A549 (cell line): ENCODE results near the gene MARK3. TPM values are rescaled to one million over a fixed set of nuclear protein-coding genes. Genes with fewer than 3 reads are reported as not detected.

Experiments
- ATAC-seq, 2 experiments: fragments of 200-7000 bp in 1 of 2; fragments of >200 bp in 1 of 2; cut with Nextera tagmentation in 1 of 2; cut with Tn5 transposase in 1 of 2; 3 replicates each; pipeline versions ENCODE4 v1.8.0 to v1.9.1; 2018 to 2020; ENCODE audit warnings: mild to moderate bottlenecking in 1 of 2, moderate library complexity in 1 of 2
- CTCF ChIA-PET: fragments of 300-600 bp; sonication (Branson Sonifier 250); formaldehyde crosslinking; extraction: SDS; loops from one replicate; lab custom pipeline; 2021; ENCODE audit warnings: antibody characterized with exemption, inconsistent platforms; lab: Yijun Ruan, JAX
- POLR2A ChIA-PET: fragments of 350-600 bp; formaldehyde crosslinking; extraction: SDS; loops from one replicate; lab custom pipeline; 2021; ENCODE audit warnings: antibody characterized with exemption, inconsistent platforms; lab: Yijun Ruan, JAX
- DNase-seq, 2 experiments: peaks; one replicate each; pipeline versions ENCODE4 v3.0.0 to v3.0.0-alpha.2; 2011 to 2016; ENCODE audit warnings: low read depth in 1 of 2, low spot score in 1 of 2
- FAIRE-seq: peaks from 2 replicates; lab custom pipeline; 2011; peaks lifted over from hg19 to GRCh38; lab: Jason Lieb, UNC
- H3K27ac ChIP-seq, 2 experiments: fragments of >200 bp; sonication (Bioruptor Twin); formaldehyde crosslinking; 3 replicates each; pipeline ENCODE4 v1.5.1; 2016 to 2017
- H3K4me1 ChIP-seq: fragments of >200 bp; sonication (Bioruptor Twin); formaldehyde crosslinking; 3 replicates; pipeline ENCODE4 v1.6.1; 2016
- H3K4me2 ChIP-seq: fragments of >200 bp; sonication (Bioruptor Twin); formaldehyde crosslinking; 3 replicates; pipeline ENCODE4 v1.6.1; 2016
- H3K4me3 ChIP-seq: fragments of >200 bp; sonication (Bioruptor Twin); formaldehyde crosslinking; 3 replicates; pipeline ENCODE4 v1.5.1; 2016
- H3K9me3 ChIP-seq: fragments of >200 bp; sonication (Bioruptor Twin); formaldehyde crosslinking; 3 replicates; pipeline ENCODE4 v1.6.1; 2016
- BHLHE40 ChIP-seq: IDR thresholded peaks from 2 replicates; pipeline ENCODE4 v1.6.1; 2012; ENCODE audit warnings: low read depth, low read length, inconsistent platforms
- CBX2 ChIP-seq: fragments of 200-600 bp; sonication (generic); IDR thresholded peaks from 2 replicates; pipeline ENCODE4 v1.6.1; 2016; ENCODE audit warnings: low read depth, mild to moderate bottlenecking, borderline replicate concordance
- CEBPB ChIP-seq, 2 experiments: fragments of >200 bp in 1 of 2; sonication (Bioruptor Twin) in 1 of 2; formaldehyde crosslinking in 1 of 2; IDR thresholded peaks; 2 replicates each; pipeline ENCODE4 v1.6.1; 2012 to 2016
- CHD2 ChIP-seq: fragments of 150-350 bp; IDR thresholded peaks from 2 replicates; pipeline ENCODE4 v1.6.1; 2014; ENCODE audit warnings: low read length; ENCODE audit not compliant: partially characterized antibody
- CHD4 ChIP-seq: fragments of 200-600 bp; sonication (generic); IDR thresholded peaks from 2 replicates; pipeline ENCODE4 v1.6.1; 2016; ENCODE audit warnings: antibody characterized with exemption, mild to moderate bottlenecking, borderline replicate concordance
- EHF ChIP-seq: fragments of 250-450 bp; sonication (Bioruptor Pico); IDR thresholded peaks from 2 replicates; pipeline ENCODE4 v1.5.0; 2020; ENCODE audit warnings: mild to moderate bottlenecking
- FOSB ChIP-seq: fragments of 250-450 bp; sonication (Bioruptor Pico); IDR thresholded peaks from 2 replicates; pipeline ENCODE4 v1.5.0; 2020; ENCODE audit warnings: mild to moderate bottlenecking, moderate library complexity
- FOSL2 ChIP-seq, 2 experiments: fragments of 450-650 bp in 1 of 2; fragments of >200 bp in 1 of 2; sonication (Bioruptor Twin) in 1 of 2; formaldehyde crosslinking; IDR thresholded peaks; 2 replicates each; pipeline versions ENCODE4 v1.5.0 to v1.6.1; 2016 to 2020; ENCODE audit warnings: mild to moderate bottlenecking in 1 of 2, moderate library complexity in 1 of 2
- FOXS1 ChIP-seq: fragments of 250-450 bp; sonication (Bioruptor Pico); IDR thresholded peaks from 2 replicates; pipeline ENCODE4 v1.5.0; 2020; ENCODE audit warnings: mild to moderate bottlenecking, moderate library complexity
- HOXA7 ChIP-seq: fragments of 250-450 bp; sonication (Bioruptor Pico); IDR thresholded peaks from 2 replicates; pipeline ENCODE4 v1.5.0; 2020; ENCODE audit warnings: mild to moderate bottlenecking, moderate library complexity
- HOXB13 ChIP-seq: fragments of 250-450 bp; sonication (Bioruptor Pico); IDR thresholded peaks from 2 replicates; pipeline ENCODE4 v1.5.0; 2020; ENCODE audit warnings: low read depth, mild to moderate bottlenecking, moderate library complexity
- KDM5A ChIP-seq: fragments of 200-600 bp; sonication (generic); IDR thresholded peaks from 2 replicates; pipeline ENCODE4 v1.6.1; 2016; ENCODE audit warnings: antibody characterized with exemption, mild to moderate bottlenecking
- MAZ ChIP-seq: fragments of 150-350 bp; IDR thresholded peaks from 2 replicates; pipeline ENCODE4 v1.6.1; 2014; ENCODE audit warnings: antibody characterized with exemption, low read depth, low read length, borderline replicate concordance
- MYC ChIP-seq: IDR thresholded peaks from 2 replicates; pipeline ENCODE4 v1.6.1; 2012; ENCODE audit warnings: mild to moderate bottlenecking, inconsistent platforms, low read length, improper control_type of control experiment, borderline replicate concordance
- NFE2L2 ChIP-seq: fragments of 150-350 bp; conservative IDR thresholded peaks from 2 replicates; pipeline ENCODE4 v1.6.1; 2014; ENCODE audit warnings: low read length
- PHF8 ChIP-seq: fragments of 200-600 bp; sonication (generic); IDR thresholded peaks from 2 replicates; pipeline ENCODE4 v1.6.1; 2016; ENCODE audit warnings: low read depth, mild to moderate bottlenecking, antibody characterized with exemption, moderate library complexity, borderline replicate concordance
- POLR2AphosphoS2 ChIP-seq: conservative IDR thresholded peaks from 2 replicates; pipeline ENCODE4 v1.6.1; 2012; ENCODE audit warnings: low read length, improper control_type of control experiment, inconsistent platforms
- RCOR1 ChIP-seq: fragments of 150-350 bp; IDR thresholded peaks from 2 replicates; pipeline ENCODE4 v1.6.1; 2014; ENCODE audit warnings: antibody characterized with exemption, low read length, low read depth
- RNF2 ChIP-seq: fragments of 200-600 bp; sonication (generic); IDR thresholded peaks from 2 replicates; pipeline ENCODE4 v1.6.1; 2016; ENCODE audit warnings: low read depth, mild to moderate bottlenecking, antibody characterized with exemption, moderate library complexity, borderline replicate concordance
- SREBF2 ChIP-seq: fragments of 450-650 bp; IDR thresholded peaks from 2 replicates; pipeline ENCODE4 v1.6.1; 2014; ENCODE audit warnings: mild to moderate bottlenecking, moderate library complexity
- TP53 ChIP-seq: fragments of 250-450 bp; sonication (Bioruptor Pico); IDR thresholded peaks from 2 replicates; pipeline ENCODE4 v1.5.0; 2021; ENCODE audit warnings: mild to moderate bottlenecking, moderate library complexity
- ZC3H11A ChIP-seq: fragments of 450-650 bp; IDR thresholded peaks from 2 replicates; pipeline ENCODE4 v1.6.1; 2014; ENCODE audit warnings: antibody characterized with exemption, mild to moderate bottlenecking
- ZFP36 ChIP-seq: fragments of 450-650 bp; IDR thresholded peaks from 2 replicates; pipeline ENCODE4 v1.6.1; 2014; ENCODE audit warnings: borderline replicate concordance; ENCODE audit not compliant: partially characterized antibody
- ZNF302 ChIP-seq: fragments of 250-450 bp; sonication (Bioruptor Pico); IDR thresholded peaks from 2 replicates; pipeline ENCODE4 v1.9.0; 2021; ENCODE audit warnings: inconsistent platforms, mild to moderate bottlenecking, moderate library complexity
- WGBS: methylation state at CpG from one replicate; pipeline ENCODE4 v1.1.6; 2017; ENCODE audit errors: missing lambda C conversion rate; 5-methylcytosine and 5-hydroxymethylcytosine counted together
- polyA plus RNA-seq, 4 experiments: library from polyadenylated mRNA; depleted of rRNA in 3 of 4; stranded (reverse); fragments of >200 nt; fragmentation: RNase III in 1 of 4; extraction: RNeasy Plus Mini Kit Qiagen cat#74134 plus additional on column Dnase treatment in 1 of 4; gene quantifications; 2 replicates in 3 of 4; 3 replicates in 1 of 4; pipeline ENCODE4 v1.2.3, GENCODE V29; 2011 to 2017
- TF ChIP-seq, protein P1 (sequence below): fragments of >200 bp; sonication (Bioruptor Twin); formaldehyde crosslinking; IDR thresholded peaks from 3 replicates; pipeline ENCODE4 v1.5.1; 2016
- TF ChIP-seq, protein P2 (sequence below): IDR thresholded peaks from 2 replicates; pipeline ENCODE4 v1.6.1; 2012
- TF ChIP-seq, protein P3 (sequence below): IDR thresholded peaks from 2 replicates; pipeline ENCODE4 v1.6.1; 2012; ENCODE audit warnings: low read depth, borderline replicate concordance
- TF ChIP-seq, protein P4 (sequence below): fragments of >200 bp; sonication (Bioruptor Twin); formaldehyde crosslinking; IDR thresholded peaks from 2 replicates; pipeline ENCODE4 v1.6.1; 2016
- TF ChIP-seq, protein P5 (sequence below): fragments of 450-650 bp; IDR thresholded peaks from 2 replicates; pipeline ENCODE4 v1.6.1; 2014; ENCODE audit warnings: antibody characterized with exemption

The MARK3 gene
- polyA plus RNA-seq, 2 of the 4 experiments (the other 2 are of a cell fraction): 59.7 to 97.6 TPM

DNA sequence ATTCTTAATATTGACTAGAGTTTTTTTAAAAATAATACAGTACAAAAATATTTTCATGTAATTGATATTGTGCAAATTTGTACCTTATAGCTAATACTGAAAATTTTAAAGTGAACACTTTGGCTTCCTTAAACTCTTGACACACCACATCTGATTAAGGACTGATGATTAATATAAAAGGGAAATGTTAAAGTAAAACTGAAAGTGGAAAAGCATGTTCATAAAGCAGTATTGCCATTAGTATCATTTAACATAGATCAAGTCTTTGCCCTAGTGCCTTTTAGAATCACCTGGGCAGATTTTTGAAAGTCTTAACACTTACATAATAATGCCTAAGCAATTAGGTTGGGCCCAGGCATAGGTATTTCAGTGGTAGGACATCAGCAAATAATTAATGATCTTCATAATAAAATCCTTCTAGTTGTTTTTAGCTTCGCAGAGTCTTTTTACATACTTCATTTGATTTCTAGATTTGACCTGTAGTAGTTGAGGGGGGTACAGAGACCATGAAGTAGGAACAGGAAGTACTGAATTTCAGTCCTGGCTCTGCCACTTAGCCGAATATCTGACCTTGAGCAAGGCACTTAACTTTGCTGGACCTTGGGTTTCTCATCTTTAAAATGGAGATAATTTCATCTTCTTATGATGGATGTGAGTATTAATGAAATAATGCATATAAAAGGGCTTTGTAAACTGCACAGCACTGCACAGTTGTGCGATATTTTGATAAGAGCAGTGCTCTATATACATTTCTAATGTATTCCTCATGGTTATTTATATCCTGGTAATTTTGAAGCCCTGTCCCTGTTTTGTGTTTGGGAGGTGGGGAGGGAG is 43.7 kb downstream of the MARK3 start:
- Histone ChIP-seq H3K27ac (no peak overlapping the region), H3K9me3 (no peaks in the 10 kb centered on the region), H3K4me1 (peaks cover 12% of the 10 kb centered on the region), H3K4me3 (no peak overlapping the region), H3K4me2 (no peak overlapping the region)
- WGBS: 89% methylated on average over 3 of the region's 3 CpGs
- POLR2A ChIA-PET: no interaction called here
- CTCF ChIA-PET: interaction anchor here (0.7 to 1.2 kb wide), 2 partner anchors 71 to 324 kb away, joined by 3 read pairs; no protein-coding TSS in a partner anchor
- no peak for FAIRE-seq
- DNase-seq: no peak
- ATAC-seq: no peak
- TF ChIP-seq KDM5A (no peak), PHF8 (no peak), NFE2L2 (no peak), RCOR1 (no peak), POLR2AphosphoS2 (no peak), ZC3H11A (no peak), MYC (no peak), FOSL2 (IDR thresholded peaks at IDR 0.05) (no peak), FOSL2 (CRISPR knock-in tag; IDR thresholded peaks at IDR 0.05) (no peak), TP53 (no peak), FOSB (no peak), ZNF302 (CRISPR knock-in tag) (no peak), ZFP36 (no peak), CEBPB (IDR thresholded peaks at IDR 0.05) (no peak), HOXA7 (CRISPR knock-in tag) (no peak), RNF2 (no peak), HOXB13 (CRISPR knock-in tag) (no peak), CBX2 (no peak), FOXS1 (no peak)
- TF ChIP-seq, protein P1, sequence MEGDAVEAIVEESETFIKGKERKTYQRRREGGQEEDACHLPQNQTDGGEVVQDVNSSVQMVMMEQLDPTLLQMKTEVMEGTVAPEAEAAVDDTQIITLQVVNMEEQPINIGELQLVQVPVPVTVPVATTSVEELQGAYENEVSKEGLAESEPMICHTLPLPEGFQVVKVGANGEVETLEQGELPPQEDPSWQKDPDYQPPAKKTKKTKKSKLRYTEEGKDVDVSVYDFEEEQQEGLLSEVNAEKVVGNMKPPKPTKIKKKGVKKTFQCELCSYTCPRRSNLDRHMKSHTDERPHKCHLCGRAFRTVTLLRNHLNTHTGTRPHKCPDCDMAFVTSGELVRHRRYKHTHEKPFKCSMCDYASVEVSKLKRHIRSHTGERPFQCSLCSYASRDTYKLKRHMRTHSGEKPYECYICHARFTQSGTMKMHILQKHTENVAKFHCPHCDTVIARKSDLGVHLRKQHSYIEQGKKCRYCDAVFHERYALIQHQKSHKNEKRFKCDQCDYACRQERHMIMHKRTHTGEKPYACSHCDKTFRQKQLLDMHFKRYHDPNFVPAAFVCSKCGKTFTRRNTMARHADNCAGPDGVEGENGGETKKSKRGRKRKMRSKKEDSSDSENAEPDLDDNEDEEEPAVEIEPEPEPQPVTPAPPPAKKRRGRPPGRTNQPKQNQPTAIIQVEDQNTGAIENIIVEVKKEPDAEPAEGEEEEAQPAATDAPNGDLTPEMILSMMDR: no peak
- TF ChIP-seq, protein P2, sequence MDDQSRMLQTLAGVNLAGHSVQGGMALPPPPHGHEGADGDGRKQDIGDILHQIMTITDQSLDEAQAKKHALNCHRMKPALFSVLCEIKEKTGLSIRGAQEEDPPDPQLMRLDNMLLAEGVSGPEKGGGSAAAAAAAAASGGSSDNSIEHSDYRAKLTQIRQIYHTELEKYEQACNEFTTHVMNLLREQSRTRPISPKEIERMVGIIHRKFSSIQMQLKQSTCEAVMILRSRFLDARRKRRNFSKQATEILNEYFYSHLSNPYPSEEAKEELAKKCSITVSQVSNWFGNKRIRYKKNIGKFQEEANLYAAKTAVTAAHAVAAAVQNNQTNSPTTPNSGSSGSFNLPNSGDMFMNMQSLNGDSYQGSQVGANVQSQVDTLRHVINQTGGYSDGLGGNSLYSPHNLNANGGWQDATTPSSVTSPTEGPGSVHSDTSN: no peak

DNA sequence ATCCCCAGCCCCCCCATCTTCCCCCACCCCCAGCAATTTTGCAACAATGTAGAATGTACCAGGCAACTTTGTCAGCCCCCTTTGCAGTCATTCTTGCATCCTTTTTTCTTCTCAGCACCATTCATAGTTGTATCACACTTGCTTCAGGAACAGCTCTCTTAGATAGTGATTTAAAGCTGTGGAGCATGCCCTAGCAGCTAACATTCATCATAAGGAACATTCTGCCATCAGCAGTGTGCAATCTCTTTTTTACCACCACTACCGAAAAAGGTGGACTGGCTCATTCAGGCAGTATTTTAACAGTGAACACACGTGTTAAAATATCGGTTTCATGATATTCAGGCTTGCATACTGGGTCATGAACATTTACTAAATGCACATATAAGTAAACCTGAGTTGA is 45.1 kb downstream of the MARK3 start:
- Histone ChIP-seq H3K4me3 (no peak overlapping the region), H3K27ac (no peak overlapping the region), H3K9me3 (no peaks in the 10 kb centered on the region), H3K4me2 (no peak overlapping the region), H3K4me1 (peaks cover 12% of the 10 kb centered on the region)
- no peak for DNase-seq
- ATAC-seq: no peak
- FAIRE-seq: no peak
- 89% methylated on average over 3 of the region's 3 CpGs for WGBS
- POLR2A ChIA-PET: no interaction called here
- CTCF ChIA-PET: no interaction called here
- TF ChIP-seq CHD4 (no peak), RCOR1 (no peak), MAZ (no peak), SREBF2 (no peak), EHF (CRISPR knock-in tag) (no peak), BHLHE40 (no peak), TP53 (no peak), CHD2 (no peak)
- TF ChIP-seq, protein P1: no peak
- TF ChIP-seq, protein P3, sequence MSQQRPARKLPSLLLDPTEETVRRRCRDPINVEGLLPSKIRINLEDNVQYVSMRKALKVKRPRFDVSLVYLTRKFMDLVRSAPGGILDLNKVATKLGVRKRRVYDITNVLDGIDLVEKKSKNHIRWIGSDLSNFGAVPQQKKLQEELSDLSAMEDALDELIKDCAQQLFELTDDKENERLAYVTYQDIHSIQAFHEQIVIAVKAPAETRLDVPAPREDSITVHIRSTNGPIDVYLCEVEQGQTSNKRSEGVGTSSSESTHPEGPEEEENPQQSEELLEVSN: no peak
- TF ChIP-seq, protein P4, sequence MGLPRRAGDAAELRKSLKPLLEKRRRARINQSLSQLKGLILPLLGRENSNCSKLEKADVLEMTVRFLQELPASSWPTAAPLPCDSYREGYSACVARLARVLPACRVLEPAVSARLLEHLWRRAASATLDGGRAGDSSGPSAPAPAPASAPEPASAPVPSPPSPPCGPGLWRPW: no peak
- TF ChIP-seq, protein P5, sequence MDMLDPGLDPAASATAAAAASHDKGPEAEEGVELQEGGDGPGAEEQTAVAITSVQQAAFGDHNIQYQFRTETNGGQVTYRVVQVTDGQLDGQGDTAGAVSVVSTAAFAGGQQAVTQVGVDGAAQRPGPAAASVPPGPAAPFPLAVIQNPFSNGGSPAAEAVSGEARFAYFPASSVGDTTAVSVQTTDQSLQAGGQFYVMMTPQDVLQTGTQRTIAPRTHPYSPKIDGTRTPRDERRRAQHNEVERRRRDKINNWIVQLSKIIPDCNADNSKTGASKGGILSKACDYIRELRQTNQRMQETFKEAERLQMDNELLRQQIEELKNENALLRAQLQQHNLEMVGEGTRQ: no peak
